H1 (cell line): ENCODE measurements around the gene FBH1. TPM values are rescaled to one million over a fixed set of nuclear protein-coding genes. Genes with fewer than 3 reads are reported as not detected.

Experiments used
- CTCF ChIA-PET: fragments of 300-600 bp; sonication (Branson Sonifier 250); formaldehyde crosslinking; loops from one replicate; lab custom pipeline; 2021; ENCODE audit not compliant: partially characterized antibody; lab: Charles Lee
- POLR2A ChIA-PET: fragments of 300-600 bp; sonication (Branson Sonifier 250); formaldehyde crosslinking; loops from one replicate; lab custom pipeline; 2021; ENCODE audit warnings: inconsistent platforms; ENCODE audit not compliant: partially characterized antibody; lab: Charles Lee
- DNase-seq, 2 experiments: peaks; one replicate each; pipeline versions ENCODE4 v3.0.0 to v3.0.0-alpha.2; 2010 to 2022; ENCODE audit warnings: low spot score in 2 of 2, low read depth in 1 of 2, mixed read lengths in 1 of 2
- FAIRE-seq: peaks from 2 replicates; lab custom pipeline; 2011; peaks lifted over from hg19 to GRCh38; lab: Jason Lieb, UNC
- H2AFZ ChIP-seq: 2 replicates; pipeline ENCODE4 v1.8.1; 2012; ENCODE audit warnings: low read length, inconsistent platforms
- H2AK5ac ChIP-seq: 2 replicates; pipeline ENCODE4 v1.6.1; 2013; ENCODE audit warnings: low read depth, low read length
- H2BK120ac ChIP-seq: replicated peaks from 2 replicates; pipeline ENCODE3; 2013; ENCODE audit warnings: low read depth, low read length, inconsistent platforms
- H2BK12ac ChIP-seq: 2 replicates; pipeline ENCODE4 v1.6.1; 2013; ENCODE audit warnings: low read depth, low read length
- H2BK15ac ChIP-seq: 2 replicates; pipeline ENCODE4 v1.6.1; 2013; ENCODE audit warnings: low read length
- H2BK20ac ChIP-seq: 2 replicates; pipeline ENCODE4 v1.6.1; 2013; ENCODE audit warnings: low read length
- H2BK5ac ChIP-seq: 2 replicates; pipeline ENCODE4 v1.6.1; 2013; ENCODE audit warnings: low read depth, low read length
- H3K14ac ChIP-seq: 2 replicates; pipeline ENCODE4 v1.6.1; 2013; ENCODE audit warnings: inconsistent platforms; ENCODE audit not compliant: insufficient read length
- H3K18ac ChIP-seq: 2 replicates; pipeline ENCODE4 v1.6.1; 2013; ENCODE audit warnings: low read length; ENCODE audit errors: extremely low read depth
- H3K23ac ChIP-seq: 2 replicates; pipeline ENCODE4 v1.6.1; 2013; ENCODE audit warnings: inconsistent platforms; ENCODE audit not compliant: insufficient read length
- H3K23me2 ChIP-seq: 2 replicates; pipeline ENCODE4 v1.6.1; 2013; ENCODE audit warnings: low read depth, low read length
- H3K27ac ChIP-seq: 2 replicates; pipeline ENCODE4 v1.6.1; 2011; ENCODE audit warnings: low read depth, low read length, inconsistent platforms
- H3K27me3 ChIP-seq, 4 experiments: replicated peaks in 1 of 4; 1 replicate in 1 of 4; 2 replicates in 3 of 4; pipeline versions ENCODE4 v1.6.1 to v1.8.1; 2011 to 2013; ENCODE audit warnings: low read length in 3 of 4, mild to moderate bottlenecking in 3 of 4, inconsistent platforms in 2 of 4, mixed read lengths in 2 of 4, moderate library complexity in 1 of 4; ENCODE audit not compliant: control insufficient read depth in 3 of 4, insufficient read depth in 3 of 4; ENCODE audit errors: extremely low read depth in 1 of 4
- H3K36me3 ChIP-seq, 4 experiments: 2 replicates each; pipeline versions ENCODE4 v1.6.1 to v1.8.1; 2011 to 2013; ENCODE audit warnings: mild to moderate bottlenecking in 4 of 4, low read length in 3 of 4, moderate library complexity in 2 of 4, control low read depth in 1 of 4, inconsistent platforms in 1 of 4; ENCODE audit not compliant: insufficient read depth in 4 of 4, control insufficient read depth in 2 of 4
- H3K4ac ChIP-seq: replicated peaks from 2 replicates; pipeline ENCODE3; 2013; ENCODE audit warnings: low read length, low read depth, mixed read lengths, inconsistent platforms; ENCODE audit not compliant: insufficient read length
- H3K4me1 ChIP-seq, 4 experiments: replicated peaks in 1 of 4; 1 replicate in 1 of 4; 2 replicates in 3 of 4; pipeline versions ENCODE4 v1.6.1 to v1.8.1; 2011 to 2013; ENCODE audit warnings: low read length in 3 of 4, inconsistent platforms in 2 of 4, mixed read lengths in 1 of 4; ENCODE audit not compliant: insufficient read depth in 4 of 4, control insufficient read depth in 3 of 4
- H3K4me2 ChIP-seq, 2 experiments: 2 replicates each; pipeline versions ENCODE4 v1.6.1 to v1.8.1; 2011 to 2013; ENCODE audit warnings: low read depth in 2 of 2, low read length in 2 of 2, control low read depth in 1 of 2, inconsistent platforms in 1 of 2, mild to moderate bottlenecking in 1 of 2; ENCODE audit not compliant: insufficient read depth in 1 of 2
- H3K4me3 ChIP-seq, 4 experiments: fragments of 200-600, 300-600 bp in 1 of 4; sonication (generic), shearing (Covaris generic), sonication (Bioruptor Twin) in 1 of 4; 2 replicates each; pipeline versions ENCODE4 v1.5.1 to v1.8.1; 2011 to 2016; ENCODE audit warnings: low read length in 4 of 4, low read depth in 3 of 4, control low read depth in 2 of 4, inconsistent platforms in 2 of 4, mild to moderate bottlenecking in 2 of 4, mixed read lengths in 1 of 4, moderate library complexity in 1 of 4; ENCODE audit not compliant: insufficient read depth in 2 of 4; ENCODE audit errors: extremely low read depth in 1 of 4
- H3K56ac ChIP-seq: replicated peaks from 2 replicates; pipeline ENCODE3; 2013; ENCODE audit warnings: low read depth, mild to moderate bottlenecking, mixed read lengths, low read length, inconsistent platforms; ENCODE audit not compliant: insufficient read length
- H3K79me1 ChIP-seq: 2 replicates; pipeline ENCODE4 v1.6.1; 2013; ENCODE audit warnings: low read depth, low read length, control low read depth
- H3K79me2 ChIP-seq, 2 experiments: 2 replicates each; pipeline versions ENCODE4 v1.6.1 to v1.8.1; 2012 to 2013; ENCODE audit warnings: low read length in 2 of 2, mild to moderate bottlenecking in 2 of 2, inconsistent platforms in 1 of 2; ENCODE audit not compliant: insufficient read depth in 2 of 2, control insufficient read depth in 1 of 2
- H3K9ac ChIP-seq, 4 experiments: replicated peaks in 1 of 4; 1 replicate in 1 of 4; 2 replicates in 3 of 4; pipeline versions ENCODE4 v1.6.1 to v1.8.1; 2011 to 2013; ENCODE audit warnings: low read depth in 3 of 4, low read length in 3 of 4, control low read depth in 2 of 4, mild to moderate bottlenecking in 2 of 4, moderate library complexity in 2 of 4, inconsistent platforms in 1 of 4; ENCODE audit errors: extremely low read depth in 1 of 4
- H3K9me3 ChIP-seq, 2 experiments: 2 replicates each; pipeline versions ENCODE4 v1.6.1 to v1.8.1; 2012 to 2013; ENCODE audit warnings: mild to moderate bottlenecking in 2 of 2, moderate library complexity in 2 of 2, control low read depth in 1 of 2, inconsistent platforms in 1 of 2, low read depth in 1 of 2, low read length in 1 of 2, mixed read lengths in 1 of 2; ENCODE audit not compliant: insufficient read depth in 2 of 2
- H4K20me1 ChIP-seq, 2 experiments: replicated peaks in 1 of 2; 2 replicates each; pipeline versions ENCODE3 to v1.8.1; 2011 to 2013; ENCODE audit warnings: inconsistent platforms in 2 of 2, low read length in 2 of 2, mild to moderate bottlenecking in 1 of 2; ENCODE audit not compliant: insufficient read depth in 2 of 2, control insufficient read depth in 1 of 2
- H4K5ac ChIP-seq: 2 replicates; pipeline ENCODE4 v1.6.1; 2013; ENCODE audit warnings: low read length, low read depth, mixed read lengths, inconsistent platforms; ENCODE audit not compliant: insufficient read length
- H4K8ac ChIP-seq: 2 replicates; pipeline ENCODE4 v1.8.0; 2013; ENCODE audit warnings: mild to moderate bottlenecking, moderate library complexity, low read length, inconsistent platforms; ENCODE audit not compliant: insufficient read depth; ENCODE audit errors: extremely low read depth
- H4K91ac ChIP-seq: replicated peaks from 2 replicates; pipeline ENCODE3; 2013; ENCODE audit warnings: low read length, mixed read lengths, inconsistent platforms; ENCODE audit not compliant: insufficient read length
- ATF2 ChIP-seq: IDR thresholded peaks from 2 replicates; pipeline ENCODE4 v1.6.1; 2012; ENCODE audit warnings: low read length, inconsistent platforms
- BACH1 ChIP-seq: IDR thresholded peaks from 2 replicates; pipeline ENCODE4 v1.6.1; 2012; ENCODE audit warnings: low read length, improper control_type of control experiment
- CEBPB ChIP-seq: IDR thresholded peaks from 2 replicates; pipeline ENCODE4 v1.6.1; 2012; ENCODE audit warnings: low read depth, low read length
- CHD1 ChIP-seq: IDR thresholded peaks from 2 replicates; pipeline ENCODE4 v1.6.1; 2012; ENCODE audit warnings: low read depth, low read length, improper control_type of control experiment
- CHD2 ChIP-seq: IDR thresholded peaks from 2 replicates; pipeline ENCODE4 v1.6.1; 2012; ENCODE audit warnings: low read length, improper control_type of control experiment
- EGR1 ChIP-seq: IDR thresholded peaks from 2 replicates; pipeline ENCODE4 v1.6.1; 2011; ENCODE audit warnings: low read depth, low read length, borderline replicate concordance
- HDAC2 ChIP-seq, 2 experiments: fragments of 300-600 bp in 1 of 2; sonication (generic) in 1 of 2; IDR thresholded peaks; 2 replicates each; pipeline ENCODE4 v1.6.1; 2011 to 2012; ENCODE audit warnings: low read depth in 2 of 2, low read length in 2 of 2, mild to moderate bottlenecking in 2 of 2, moderate library complexity in 2 of 2, borderline replicate concordance in 1 of 2, inconsistent platforms in 1 of 2
- KDM5A ChIP-seq: fragments of 200-600 bp; IDR thresholded peaks from 2 replicates; pipeline ENCODE4 v1.7.1; 2012; ENCODE audit warnings: mild to moderate bottlenecking, low read length, inconsistent platforms, mixed read lengths
- MAFK ChIP-seq: IDR thresholded peaks from 2 replicates; pipeline ENCODE4 v1.6.1; 2012; ENCODE audit warnings: low read depth, mild to moderate bottlenecking, improper control_type of control experiment, low read length
- PHF8 ChIP-seq: fragments of 200-600 bp; sonication (generic); conservative IDR thresholded peaks from 2 replicates; pipeline ENCODE4 v1.7.1; 2012; ENCODE audit warnings: low read depth, mild to moderate bottlenecking, inconsistent platforms, low read length, moderate library complexity
- POLR2AphosphoS5 ChIP-seq: IDR thresholded peaks from 2 replicates; pipeline ENCODE4 v1.6.1; 2011; ENCODE audit warnings: low read depth, low read length
- SP2 ChIP-seq: IDR thresholded peaks from 2 replicates; pipeline ENCODE4 v1.6.1; 2012; ENCODE audit warnings: mild to moderate bottlenecking, low read length, inconsistent platforms
- WGBS, 2 experiments: shearing (Covaris generic) in 1 of 2; methylation state at CpG; one replicate each; pipeline versions ENCODE4 v1.1.6 to v1.1.7; 2013 to 2015; ENCODE audit warnings: low lambda C conversion rate in 2 of 2, mixed read lengths in 2 of 2, inconsistent platforms in 1 of 2, low coverage in 1 of 2, missing lambda C conversion rate in 1 of 2; ENCODE audit not compliant: insufficient replicate concordance in 2 of 2, insufficient coverage in 1 of 2, insufficient read length in 1 of 2; ENCODE audit errors: extremely low coverage in 1 of 2, missing lambda C conversion rate in 1 of 2; 5-methylcytosine and 5-hydroxymethylcytosine counted together
- polyA plus RNA-seq, 7 experiments: library from polyadenylated mRNA; depleted of rRNA in 3 of 7; stranded (reverse) in 5 of 7; unstranded in 2 of 7; fragments of >200 nt in 5 of 7; fragments of 200-250 nt in 2 of 7; gene quantifications; 1 replicate in 5 of 7; 2 replicates in 1 of 7; 4 replicates in 1 of 7; pipeline versions ENCODE4 v1.2.1 to v1.2.3, GENCODE V29; 2011 to 2013; ENCODE audit warnings: missing spikeins in 2 of 7, mixed read lengths in 2 of 7
- total RNA-seq: library from RNA; stranded (reverse); fragmentation: NEBNext Ultra II Directional; extraction: Animal tissue kit (Norgen Biotek cat#: 25700); gene quantifications from 2 replicates; pipeline ENCODE4 v1.2.1, GENCODE V29; 2021
- TF ChIP-seq, protein P1 (sequence below): IDR thresholded peaks from 2 replicates; pipeline ENCODE4 v1.6.1; 2011; ENCODE audit warnings: low read depth, mild to moderate bottlenecking, low read length; ENCODE audit not compliant: insufficient read depth

Gene FBH1
- total and polyA plus RNA-seq, 2 of the 8 experiments (the other 6 are each of a cell fraction or from before 2014, with no cell fraction given) = 31.1 to 51.8 TPM

- Histone ChIP-seq H2BK20ac (no peak overlapping the region), H4K20me1 (peaks cover 2 to 4% of the 10 kb centered on the region in 2 experiments), H3K23me2 (peaks cover 4% of the 10 kb centered on the region; the same call in 1 of the 2 replicates), H3K27ac (no peak overlapping the region), H3K4ac (no peak overlapping the region), H2AFZ (no peak overlapping the region), H2BK120ac (no peak overlapping the region), H3K9me3 (no peaks in the 10 kb centered on the region), H3K79me2 (no peaks in the 10 kb centered on the region), H3K79me1 (no peaks in the 10 kb centered on the region), H3K23ac (no peak overlapping the region), H2BK5ac (no peak overlapping the region), H3K18ac (no peak overlapping the region), H3K9ac (no peak overlapping the region), H3K36me3 (peaks cover 45 to 92% (median 78%) of the 10 kb centered on the region in 4 experiments), H2BK15ac (no peak overlapping the region), H3K14ac (no peak overlapping the region), H4K91ac (no peak overlapping the region), H3K56ac (no peak overlapping the region), H2AK5ac (no peak overlapping the region), H4K5ac (no peak overlapping the region), H3K4me3 (no peak overlapping the region), H3K4me2 (no peak overlapping the region), H3K27me3 (no peaks in the 10 kb centered on the region), H4K8ac (no peak overlapping the region; the same call in 1 of the 2 replicates), H3K4me1 (no peaks in the 10 kb centered on the region), H2BK12ac (no peak overlapping the region)
- FAIRE-seq = no peak
- WGBS, 2 experiments = 93% methylated on average over 13 of the region's 13 CpGs; no CpG with 5 or more reads in 1 of the 2 experiments
- ChIA-PET POLR2A (no interaction called here), CTCF (no interaction called here)
- no peak for DNase-seq
- no peak for TF ChIP-seq CHD2
- TF ChIP-seq HDAC2 (IDR thresholded peaks at IDR 0.05; ENCODE audit: borderline replicate concordance in 1 of 2, low read depth in 2 of 2, low read length in 2 of 2) = no peak
- TF ChIP-seq PHF8 = no peak
- no peak for TF ChIP-seq POLR2AphosphoS5
- TF ChIP-seq BACH1 = no peak
- no peak for TF ChIP-seq MAFK
- no peak for TF ChIP-seq CEBPB
- no peak for TF ChIP-seq ATF2
- TF ChIP-seq EGR1 = no peak
- TF ChIP-seq CHD1 = no peak
- TF ChIP-seq, protein P1, sequence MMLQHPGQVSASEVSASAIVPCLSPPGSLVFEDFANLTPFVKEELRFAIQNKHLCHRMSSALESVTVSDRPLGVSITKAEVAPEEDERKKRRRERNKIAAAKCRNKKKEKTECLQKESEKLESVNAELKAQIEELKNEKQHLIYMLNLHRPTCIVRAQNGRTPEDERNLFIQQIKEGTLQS = no peak
- no peak for TF ChIP-seq SP2
- no peak for TF ChIP-seq KDM5A
Measured at GRCh38 chr10:5917305-5917704, 27.3 kb downstream of the FBH1 start.
